K562 (cell line): Measurements from ENCODE around the gene DNAJB6. TPM values are rescaled to one million over a fixed set of nuclear protein-coding genes. Genes with fewer than 3 reads are reported as not detected.

Experiments
- BRD9 ChIP-seq: fragments of 450-650 bp; IDR thresholded peaks from 2 replicates; pipeline ENCODE4 v1.6.1; 2018; ENCODE audit warnings: low read depth; ENCODE audit not compliant: partially characterized antibody
- CREB1 ChIP-seq, 2 experiments: sonication (generic) in 1 of 2; formaldehyde crosslinking in 1 of 2; IDR thresholded peaks; 2 replicates each; pipeline versions ENCODE4 v1.6.1 to v1.8.0; 2012 to 2022; ENCODE audit warnings: inconsistent platforms in 1 of 2, mild to moderate bottlenecking in 1 of 2, missing genetic modification reagents in 1 of 2, moderate library complexity in 1 of 2
- HNRNPL ChIP-seq: fragments of 200-400 bp; formaldehyde crosslinking; IDR thresholded peaks from 2 replicates; pipeline ENCODE4 v1.6.1; 2017; ENCODE audit warnings: low read depth, mild to moderate bottlenecking, low read length
- KLF1 ChIP-seq: fragments of 450-650 bp; IDR thresholded peaks from 2 replicates; pipeline ENCODE4 v1.6.1; 2016; ENCODE audit warnings: missing genetic modification characterization, missing compliant biosample characterization
- MAFG ChIP-seq: fragments of 450-650 bp; conservative IDR thresholded peaks from 2 replicates; pipeline ENCODE4 v1.6.1; 2016; ENCODE audit warnings: missing genetic modification characterization, missing compliant biosample characterization
- NFIX ChIP-seq: fragments of 250-450 bp; sonication (Bioruptor Pico); IDR thresholded peaks from 2 replicates; pipeline ENCODE4 v1.4.0; 2020; ENCODE audit warnings: low read depth, mild to moderate bottlenecking, moderate library complexity
- PHF21A ChIP-seq: fragments of 450-650 bp; IDR thresholded peaks from 2 replicates; pipeline ENCODE4 v1.6.1; 2017; ENCODE audit warnings: low read depth, borderline replicate concordance
- TEAD2 ChIP-seq: fragments of 450-650 bp; IDR thresholded peaks from 2 replicates; pipeline ENCODE4 v1.6.1; 2016; ENCODE audit warnings: missing genetic modification characterization, control low read depth, missing compliant biosample characterization
- VEZF1 ChIP-seq: fragments of 200-800 bp; sonication (Bioruptor generic); IDR thresholded peaks from 2 replicates; pipeline ENCODE4 v1.6.1; 2017; ENCODE audit warnings: missing genetic modification characterization, missing compliant biosample characterization
- XRCC3 ChIP-seq: fragments of 450-650 bp; IDR thresholded peaks from 2 replicates; pipeline ENCODE4 v1.6.1; 2017; ENCODE audit warnings: mild to moderate bottlenecking, moderate library complexity
- ZBTB26 ChIP-seq: fragments of 450-650 bp; formaldehyde crosslinking; IDR thresholded peaks from 2 replicates; pipeline ENCODE4 v1.4.0; 2022; ENCODE audit warnings: missing genetic modification characterization
- ZNF133 ChIP-seq: fragments of 250-450 bp; sonication (Bioruptor Pico); IDR thresholded peaks from 2 replicates; pipeline ENCODE4 v1.4.0; 2020; ENCODE audit warnings: mild to moderate bottlenecking
- ZNF444 ChIP-seq: fragments of 250-450 bp; sonication (Bioruptor Pico); IDR thresholded peaks from 2 replicates; pipeline ENCODE4 v1.4.0; 2020; ENCODE audit warnings: mild to moderate bottlenecking, moderate library complexity
- ZNF57 ChIP-seq: fragments of 450-650 bp; formaldehyde crosslinking; IDR thresholded peaks from 2 replicates; pipeline ENCODE4 v1.4.0; 2020; ENCODE audit warnings: mild to moderate bottlenecking, moderate library complexity
- ZNF668 ChIP-seq: fragments of 250-450 bp; sonication (Bioruptor Pico); IDR thresholded peaks from 2 replicates; pipeline ENCODE4 v1.8.0; 2022; ENCODE audit warnings: mild to moderate bottlenecking, inconsistent platforms
- ZNF707 ChIP-seq: fragments of 250-450 bp; sonication (Bioruptor Pico); conservative IDR thresholded peaks from 2 replicates; pipeline ENCODE4 v1.8.0; 2022; ENCODE audit warnings: inconsistent platforms, mild to moderate bottlenecking, moderate library complexity
- polyA plus RNA-seq, 8 experiments: library from polyadenylated mRNA; depleted of rRNA in 4 of 8; stranded (reverse) in 5 of 8; unstranded in 3 of 8; fragments of >200 nt; fragmentation: Nextera tagmentation in 2 of 8; fragmentation: Illumina TruSeq in 1 of 8; extraction: Ambion mirVana in 2 of 8; extraction: Trizol in 1 of 8; gene quantifications; 2 replicates each; pipeline versions ENCODE4 v1.2.1 to v1.2.3, GENCODE V29; 2011 to 2014; ENCODE audit warnings: inconsistent platforms in 1 of 8, missing spikeins in 1 of 8
- total RNA-seq, 7 experiments: library from RNA; depleted of rRNA in 6 of 7; stranded (reverse); fragments of >200 nt in 6 of 7; fragmentation: Illumina TruSeq in 2 of 7; extraction: Trizol in 2 of 7; gene quantifications; 2 replicates each; pipeline versions ENCODE4 v1.2.1 to v1.2.3, GENCODE V29; 2011 to 2021; ENCODE audit warnings: low replicate concordance in 1 of 7
- TF ChIP-seq, protein P1 (sequence below), 2 experiments: fragments of 150-350 bp in 1 of 2; IDR thresholded peaks; 2 replicates each; pipeline ENCODE4 v1.6.1; 2012 to 2016; ENCODE audit warnings: low read depth in 2 of 2, low read length in 2 of 2, mild to moderate bottlenecking in 1 of 2, moderate library complexity in 1 of 2
- TF ChIP-seq, protein P2 (sequence below): fragments of 450-650 bp; formaldehyde crosslinking; IDR thresholded peaks from 2 replicates; pipeline ENCODE4 v1.4.0; 2020; ENCODE audit warnings: mild to moderate bottlenecking
- TF ChIP-seq, protein P3 (sequence below): fragments of 450-650 bp; IDR thresholded peaks from 2 replicates; pipeline ENCODE4 v1.6.1; 2016; ENCODE audit warnings: low read depth, mild to moderate bottlenecking, moderate library complexity

DNAJB6 gene
- total and polyA plus RNA-seq, 9 of the 15 experiments (the other 6 are each of a cell fraction or from before 2014, with no cell fraction given), result 84.5 to 158 (median 135) TPM

DNA sequence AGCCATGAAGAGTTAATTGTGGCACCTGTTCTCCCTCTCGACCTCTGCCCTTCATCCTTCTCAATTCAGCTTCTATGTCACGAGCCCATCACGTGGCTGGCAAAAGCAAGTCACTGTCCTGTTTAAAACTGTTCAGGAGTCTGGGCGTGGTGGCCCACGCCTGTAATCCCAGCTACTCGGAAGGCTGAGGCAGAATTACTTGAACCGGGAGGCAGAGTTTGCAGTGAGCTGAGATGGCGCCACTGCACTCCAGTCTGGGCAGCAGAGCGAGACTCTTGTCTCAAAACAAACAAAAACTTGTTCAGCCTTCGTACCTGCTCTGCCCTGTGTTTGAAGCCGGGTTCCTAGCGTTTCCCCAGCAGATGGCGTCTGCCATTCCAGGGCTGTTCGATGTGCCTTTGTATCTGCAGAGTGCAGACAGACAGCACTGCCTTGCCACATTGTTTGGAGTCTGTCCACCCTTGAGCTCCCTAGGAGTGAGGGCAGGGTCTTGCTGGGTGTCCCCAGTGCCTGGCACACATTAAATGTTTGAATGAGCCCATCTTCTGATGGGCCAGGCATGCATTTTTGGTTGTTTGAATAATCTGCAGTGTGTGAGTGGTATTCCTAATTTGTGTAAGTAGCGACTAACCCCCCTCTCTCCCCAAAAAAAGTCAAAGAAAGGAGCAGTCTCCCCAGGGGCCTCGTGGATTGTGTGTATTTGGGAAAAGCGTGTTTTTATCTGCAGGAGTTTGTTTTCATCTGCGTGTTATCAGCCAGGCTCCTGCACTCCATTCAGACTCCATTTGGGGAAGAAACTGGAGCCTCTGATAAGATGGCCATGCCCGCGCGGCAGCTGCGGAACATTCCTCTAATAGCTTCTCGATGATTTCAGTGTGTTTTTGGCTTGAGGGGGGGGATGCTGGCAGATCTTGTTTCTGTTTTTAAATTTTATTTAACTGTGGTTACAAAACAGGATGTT is 61.2 kb downstream of the DNAJB6 start (continued):
- TF ChIP-seq, protein P1, sequence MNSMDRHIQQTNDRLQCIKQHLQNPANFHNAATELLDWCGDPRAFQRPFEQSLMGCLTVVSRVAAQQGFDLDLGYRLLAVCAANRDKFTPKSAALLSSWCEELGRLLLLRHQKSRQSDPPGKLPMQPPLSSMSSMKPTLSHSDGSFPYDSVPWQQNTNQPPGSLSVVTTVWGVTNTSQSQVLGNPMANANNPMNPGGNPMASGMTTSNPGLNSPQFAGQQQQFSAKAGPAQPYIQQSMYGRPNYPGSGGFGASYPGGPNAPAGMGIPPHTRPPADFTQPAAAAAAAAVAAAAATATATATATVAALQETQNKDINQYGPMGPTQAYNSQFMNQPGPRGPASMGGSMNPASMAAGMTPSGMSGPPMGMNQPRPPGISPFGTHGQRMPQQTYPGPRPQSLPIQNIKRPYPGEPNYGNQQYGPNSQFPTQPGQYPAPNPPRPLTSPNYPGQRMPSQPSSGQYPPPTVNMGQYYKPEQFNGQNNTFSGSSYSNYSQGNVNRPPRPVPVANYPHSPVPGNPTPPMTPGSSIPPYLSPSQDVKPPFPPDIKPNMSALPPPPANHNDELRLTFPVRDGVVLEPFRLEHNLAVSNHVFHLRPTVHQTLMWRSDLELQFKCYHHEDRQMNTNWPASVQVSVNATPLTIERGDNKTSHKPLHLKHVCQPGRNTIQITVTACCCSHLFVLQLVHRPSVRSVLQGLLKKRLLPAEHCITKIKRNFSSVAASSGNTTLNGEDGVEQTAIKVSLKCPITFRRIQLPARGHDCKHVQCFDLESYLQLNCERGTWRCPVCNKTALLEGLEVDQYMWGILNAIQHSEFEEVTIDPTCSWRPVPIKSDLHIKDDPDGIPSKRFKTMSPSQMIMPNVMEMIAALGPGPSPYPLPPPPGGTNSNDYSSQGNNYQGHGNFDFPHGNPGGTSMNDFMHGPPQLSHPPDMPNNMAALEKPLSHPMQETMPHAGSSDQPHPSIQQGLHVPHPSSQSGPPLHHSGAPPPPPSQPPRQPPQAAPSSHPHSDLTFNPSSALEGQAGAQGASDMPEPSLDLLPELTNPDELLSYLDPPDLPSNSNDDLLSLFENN (IDR thresholded peaks at IDR 0.05; ENCODE audit: low read depth in 2 of 2, low read length in 2 of 2), result 0 out of 4 replicates have a peak, but pooled peaks of 1 of the 2 experiments have one; percentile 50
- peak; percentile 73 for TF ChIP-seq BRD9
- 0 out of 2 replicates have a peak, but pooled peaks have one; percentile 10 for TF ChIP-seq PHF21A
- peak; percentile 75 for TF ChIP-seq CREB1 (IDR thresholded peaks at IDR 0.05)
- TF ChIP-seq CREB1 (CRISPR knock-in tag; IDR thresholded peaks at IDR 0.05), result 0 out of 2 replicates have a peak, but pooled peaks have one; percentile 11
- no peak; the same call in 1 of the 2 replicates for TF ChIP-seq MAFG
- TF ChIP-seq ZNF444, result no peak
- TF ChIP-seq, protein P2, sequence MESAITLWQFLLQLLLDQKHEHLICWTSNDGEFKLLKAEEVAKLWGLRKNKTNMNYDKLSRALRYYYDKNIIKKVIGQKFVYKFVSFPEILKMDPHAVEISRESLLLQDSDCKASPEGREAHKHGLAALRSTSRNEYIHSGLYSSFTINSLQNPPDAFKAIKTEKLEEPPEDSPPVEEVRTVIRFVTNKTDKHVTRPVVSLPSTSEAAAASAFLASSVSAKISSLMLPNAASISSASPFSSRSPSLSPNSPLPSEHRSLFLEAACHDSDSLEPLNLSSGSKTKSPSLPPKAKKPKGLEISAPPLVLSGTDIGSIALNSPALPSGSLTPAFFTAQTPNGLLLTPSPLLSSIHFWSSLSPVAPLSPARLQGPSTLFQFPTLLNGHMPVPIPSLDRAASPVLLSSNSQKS (CRISPR knock-in tag), result no peak
- no peak for TF ChIP-seq ZNF707 (CRISPR knock-in tag)
- no peak for TF ChIP-seq XRCC3
- no peak for TF ChIP-seq ZBTB26 (CRISPR knock-in tag)
- TF ChIP-seq ZNF133 (CRISPR knock-in tag), result no peak
- TF ChIP-seq NFIX, result no peak
- TF ChIP-seq ZNF668, result no peak
- TF ChIP-seq, protein P3, sequence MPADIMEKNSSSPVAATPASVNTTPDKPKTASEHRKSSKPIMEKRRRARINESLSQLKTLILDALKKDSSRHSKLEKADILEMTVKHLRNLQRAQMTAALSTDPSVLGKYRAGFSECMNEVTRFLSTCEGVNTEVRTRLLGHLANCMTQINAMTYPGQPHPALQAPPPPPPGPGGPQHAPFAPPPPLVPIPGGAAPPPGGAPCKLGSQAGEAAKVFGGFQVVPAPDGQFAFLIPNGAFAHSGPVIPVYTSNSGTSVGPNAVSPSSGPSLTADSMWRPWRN, result peak; percentile 83
- peak; percentile 70; the same call in 1 of the 2 replicates for TF ChIP-seq KLF1
- no peak for TF ChIP-seq ZNF57
- peak; percentile 61; the same call in 1 of the 2 replicates for TF ChIP-seq TEAD2 (tag)
- TF ChIP-seq HNRNPL, result no peak
- TF ChIP-seq VEZF1 (CRISPR knock-in tag), result peak; percentile 80
